Stomach (tissue), 4 donors: ENCODE measurements around the gene MAPK1.

Experiments
- CTCF ChIP-seq, 7 experiments: fragments of 450-650 bp in 4 of 7; fragments of 200-600 bp in 3 of 7; sonication (generic) in 3 of 7; IDR thresholded peaks; one replicate each; pipeline ENCODE4 v1.5.1; 2016 to 2019; ENCODE audit warnings: antibody characterized with exemption in 7 of 7, control low read depth in 2 of 7, mild to moderate bottlenecking in 1 of 7
- POLR2AphosphoS5 ChIP-seq, 3 donors: sonication (generic); formaldehyde crosslinking; IDR thresholded peaks; one replicate each; pipeline ENCODE4 v1.6.1; 2016; ENCODE audit warnings: antibody characterized with exemption in 3 of 3

GRCh38 chr22:21902296-21903087 is 35.0 kb upstream of the MAPK1 start:
- TF ChIP-seq CTCF (IDR thresholded peaks at IDR 0.05) (no peak), POLR2AphosphoS5 (IDR thresholded peaks at IDR 0.05) (no peak)
